Stimulated activated CD4-positive, alpha-beta T cell treated with anti-CD3 and anti-CD28 coated beads, Interleukin-15, amount 100 ng/mL, for 24 hours (primary cell): Measurements from ENCODE around the gene ZNF778.
"Not testable (repeated sequence)": the region's sequence is repeated elsewhere in the genome, so short reads cannot be mapped to it uniquely, and the experiment has no call there.

ENCODE experiments used
- DNase-seq: peaks from one replicate; pipeline ENCODE4 v3.0.0-alpha.2; 2020

ZNF778 gene

GRCh38 chr16:89183463-89183862 lies 34.0 kb upstream of the ZNF778 start:
- no peak for DNase-seq

- DNase-seq: no peak
Measured at GRCh38 chr16:89183975-89184676, 33.4 kb upstream of the ZNF778 start.

DNA sequence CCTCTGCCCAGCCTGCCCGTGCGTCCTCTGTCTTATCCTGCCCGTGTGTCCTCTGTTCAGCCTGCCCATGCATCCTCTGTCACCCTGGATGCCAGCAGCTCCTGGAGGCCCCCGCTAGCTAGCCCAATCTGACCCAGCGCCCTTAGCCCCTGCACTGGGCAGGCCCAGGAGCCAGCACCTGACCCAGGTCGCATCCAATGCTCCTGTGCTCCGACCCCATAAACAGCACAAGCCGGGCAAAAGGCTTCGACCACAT lies 32.9 kb upstream of the ZNF778 start:
- DNase-seq: no peak

DNA sequence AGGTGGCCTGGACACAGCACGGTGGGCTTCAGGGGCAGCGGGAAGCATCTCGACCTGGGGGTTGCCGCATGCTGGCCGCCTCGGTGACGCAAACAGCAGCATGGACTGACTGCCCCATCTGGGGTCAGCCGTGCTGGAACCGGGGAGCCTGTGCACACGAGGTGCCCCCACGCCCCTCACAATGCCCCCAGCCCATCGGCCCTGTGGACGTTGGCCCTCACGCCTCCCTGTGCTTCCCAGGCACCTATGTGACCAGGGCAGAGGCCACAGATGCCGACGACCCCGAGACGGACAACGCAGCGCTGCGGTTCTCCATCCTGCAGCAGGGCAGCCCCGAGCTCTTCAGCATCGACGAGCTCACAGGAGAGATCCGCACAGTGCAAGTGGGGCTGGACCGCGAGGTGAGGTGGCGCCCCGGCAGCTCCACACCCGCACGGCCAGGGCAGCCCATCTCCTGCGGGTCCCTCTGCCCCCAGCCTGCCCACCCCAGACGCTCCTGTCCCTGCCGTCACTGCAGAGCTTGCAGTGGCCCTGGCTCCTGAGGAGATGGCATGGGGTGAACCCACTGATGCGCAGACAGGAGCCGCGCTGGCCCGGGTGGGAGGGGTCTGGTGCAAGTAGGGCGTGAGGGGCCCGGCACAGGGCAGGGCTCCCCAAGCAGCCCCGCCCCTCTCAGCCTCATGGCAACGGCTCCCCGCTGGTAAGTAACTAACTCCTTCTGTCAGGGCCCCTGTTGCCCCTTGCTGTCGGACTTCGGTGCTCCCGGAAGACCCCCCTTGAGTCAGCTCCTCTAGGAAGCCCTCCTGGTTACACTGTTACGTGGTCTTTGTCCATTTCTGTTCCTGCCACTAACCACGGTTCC lies 32.3 kb upstream of the ZNF778 start:
- DNase-seq: no peak

DNA sequence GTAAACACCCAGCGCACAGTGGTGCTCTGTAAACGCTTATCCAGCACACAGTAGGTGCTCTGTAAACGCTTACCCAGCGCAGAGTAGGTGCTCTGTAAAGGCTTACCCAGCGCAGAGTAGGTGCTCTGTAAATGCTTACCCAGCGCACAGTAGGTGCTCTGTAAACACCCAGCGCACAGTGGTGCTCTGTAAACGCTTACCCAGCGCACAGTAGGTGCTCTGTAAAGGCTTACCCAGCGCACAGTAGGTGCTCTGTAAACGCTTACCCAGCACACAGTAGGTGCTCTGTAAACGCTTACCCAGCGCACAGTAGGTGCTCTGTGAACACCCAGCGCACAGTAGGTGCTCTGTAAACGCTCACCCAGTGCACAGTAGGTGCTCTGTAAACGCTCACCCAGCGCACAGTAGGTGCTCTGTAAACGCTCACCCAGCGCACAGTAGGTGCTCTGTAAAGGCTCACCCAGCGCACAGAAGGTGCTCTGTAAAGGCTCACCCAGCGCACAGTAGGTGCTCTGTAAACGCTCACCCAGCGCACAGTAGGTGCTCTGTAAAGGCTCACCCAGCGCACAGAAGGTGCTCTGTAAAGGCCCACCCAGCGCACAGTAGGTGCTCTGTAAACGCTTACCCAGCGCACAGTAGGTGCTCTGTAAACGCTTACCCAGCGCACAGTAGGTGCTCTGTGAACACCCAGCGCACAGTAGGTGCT lies 31.5 kb upstream of the ZNF778 start:
- DNase-seq: not testable (repeated sequence)

DNA sequence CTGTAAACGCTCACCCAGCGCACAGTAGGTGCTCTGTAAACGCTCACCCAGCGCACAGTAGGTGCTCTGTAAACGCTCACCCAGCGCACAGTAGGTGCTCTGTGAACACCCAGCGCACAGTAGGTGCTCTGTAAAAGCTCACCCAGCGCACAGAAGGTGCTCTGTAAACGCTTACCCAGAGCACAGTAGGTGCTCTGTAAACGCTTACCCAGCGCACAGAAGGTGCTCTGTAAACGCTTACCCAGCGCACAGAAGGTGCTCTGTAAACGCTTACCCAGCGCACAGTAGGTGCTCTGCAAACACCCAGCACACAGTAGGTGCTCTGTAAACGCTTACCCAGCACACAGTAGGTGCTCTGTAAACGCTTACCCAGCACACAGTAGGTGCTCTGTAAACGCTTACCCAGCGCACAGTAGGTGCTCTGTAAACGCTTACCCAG lies 30.9 kb upstream of the ZNF778 start:
- DNase-seq: not testable (repeated sequence)

DNA sequence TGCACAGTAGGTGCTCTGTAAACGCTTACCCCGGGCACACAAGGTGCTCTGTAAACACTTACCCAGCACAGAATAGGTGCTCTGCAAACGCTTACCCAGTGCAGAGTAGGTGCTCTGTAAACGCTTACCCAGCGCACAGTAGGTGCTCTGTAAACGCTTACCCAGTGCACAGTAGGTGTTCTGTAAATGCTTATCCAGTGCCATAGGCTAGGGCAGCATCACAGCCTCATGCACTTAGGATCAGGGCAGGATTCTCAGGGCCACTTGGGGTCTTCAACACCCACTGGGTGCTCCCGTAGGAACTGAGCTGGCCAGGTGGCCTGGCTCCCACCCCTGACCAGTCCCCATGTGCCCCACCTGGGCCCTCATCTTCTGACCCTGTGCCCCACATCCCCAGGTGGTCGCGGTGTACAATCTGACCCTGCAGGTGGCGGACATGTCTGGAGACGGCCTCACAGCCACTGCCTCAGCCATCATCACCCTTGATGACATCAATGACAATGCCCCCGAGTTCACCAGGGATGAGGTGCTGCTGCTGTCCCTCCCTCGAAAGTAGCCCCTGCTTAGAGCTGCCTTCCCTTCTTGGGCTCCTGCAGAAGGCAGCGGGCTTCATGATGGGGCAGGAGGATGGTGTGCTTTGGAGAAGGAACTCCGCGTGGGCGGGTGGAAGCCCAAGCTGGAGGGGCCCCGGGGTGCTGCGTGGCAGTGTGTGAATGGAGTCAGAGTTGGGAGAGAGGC lies 30.3 kb upstream of the ZNF778 start:
- DNase-seq: peak; percentile 49

DNA sequence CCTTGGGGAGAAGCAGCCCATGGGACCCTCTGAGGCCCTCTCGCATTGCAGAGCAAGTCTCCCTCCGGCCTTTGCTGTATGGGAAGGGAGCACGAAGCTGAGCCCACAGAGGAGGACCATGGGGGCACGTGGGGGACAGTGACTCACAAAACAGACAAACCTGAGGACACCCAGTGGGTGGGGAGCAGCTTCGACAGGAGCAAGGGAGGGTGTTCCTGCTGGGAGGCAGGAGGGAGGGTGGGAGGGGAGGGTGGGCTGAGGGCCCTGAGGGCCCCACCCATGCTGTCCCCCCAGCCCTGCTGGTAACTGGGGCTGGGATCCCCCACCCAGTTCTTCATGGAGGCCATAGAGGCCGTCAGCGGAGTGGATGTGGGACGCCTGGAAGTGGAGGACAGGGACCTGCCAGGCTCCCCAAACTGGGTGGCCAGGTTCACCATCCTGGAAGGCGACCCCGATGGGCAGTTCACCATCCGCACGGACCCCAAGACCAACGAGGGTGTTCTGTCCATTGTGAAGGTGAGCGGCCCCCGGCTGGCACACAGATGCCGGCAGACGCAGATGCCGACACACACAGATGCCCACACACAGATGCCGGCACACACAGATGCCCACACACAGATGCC lies 29.6 kb upstream of the ZNF778 start:
- no peak for DNase-seq

DNA sequence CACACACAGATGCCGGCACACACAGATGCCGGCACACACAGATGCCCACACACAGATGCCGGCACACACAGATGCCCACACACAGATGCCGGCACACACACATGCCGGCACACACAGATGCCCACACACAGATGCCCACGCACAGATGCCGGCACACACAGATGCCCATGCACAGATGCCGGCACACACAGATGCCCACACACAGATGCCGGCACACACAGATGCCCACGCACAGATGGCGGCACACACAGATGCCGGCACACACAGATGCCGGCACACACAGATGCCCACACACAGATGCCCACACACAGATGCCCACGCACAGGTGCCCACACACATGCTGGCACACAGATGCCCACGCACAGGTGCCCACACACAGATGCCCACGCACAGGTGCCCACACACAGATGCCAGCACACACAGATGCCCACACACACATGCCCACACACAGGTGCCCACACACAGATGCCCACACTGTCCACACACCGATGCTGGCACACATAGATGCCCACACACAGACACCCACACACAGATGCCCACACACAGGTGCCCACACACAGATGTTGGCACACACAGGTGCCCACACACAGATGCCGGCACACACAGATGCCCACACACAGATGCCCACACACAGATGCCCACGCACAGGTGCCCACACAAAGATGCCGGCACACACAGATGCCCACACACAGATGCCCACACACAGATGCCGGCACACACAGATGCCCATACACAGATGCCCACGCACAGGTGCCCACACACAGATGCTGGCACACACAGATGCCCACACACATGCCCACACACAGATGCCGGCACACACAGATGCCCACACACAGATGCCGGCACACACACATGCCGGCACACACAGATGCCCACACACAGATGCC lies 28.8 kb upstream of the ZNF778 start:
- not testable (repeated sequence) for DNase-seq

DNA sequence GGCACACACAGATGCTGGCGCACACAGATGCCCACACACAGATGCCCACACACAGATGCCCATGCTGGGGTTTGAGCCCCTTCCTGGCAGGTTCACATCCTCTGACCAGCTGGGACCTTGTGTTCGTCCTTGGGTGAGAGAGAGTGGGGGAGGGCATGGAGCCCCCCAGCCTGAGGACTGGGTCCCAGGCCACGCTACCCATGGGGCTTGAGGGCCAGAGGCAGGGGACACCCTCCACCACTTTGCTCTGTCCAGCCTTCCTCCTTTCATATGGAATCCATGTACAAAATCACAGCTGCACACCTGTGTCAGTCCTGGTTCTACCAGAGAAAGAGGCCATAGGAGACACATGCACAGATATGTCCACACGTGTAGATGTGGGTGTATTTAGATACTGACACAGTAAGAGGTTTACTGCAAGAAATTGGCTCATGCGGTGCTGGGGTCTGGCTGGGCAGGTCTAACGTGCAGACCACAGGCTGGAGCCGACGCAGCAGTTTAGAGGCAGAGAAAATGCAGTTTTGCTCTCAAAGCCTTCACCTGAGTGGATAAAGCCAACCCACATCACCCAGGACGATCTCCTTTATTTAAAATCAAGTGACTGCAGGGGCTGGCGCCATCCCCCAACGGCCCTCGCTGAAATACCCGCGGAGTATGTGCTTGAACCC lies 28.0 kb upstream of the ZNF778 start:
- DNase-seq: no peak

DNA sequence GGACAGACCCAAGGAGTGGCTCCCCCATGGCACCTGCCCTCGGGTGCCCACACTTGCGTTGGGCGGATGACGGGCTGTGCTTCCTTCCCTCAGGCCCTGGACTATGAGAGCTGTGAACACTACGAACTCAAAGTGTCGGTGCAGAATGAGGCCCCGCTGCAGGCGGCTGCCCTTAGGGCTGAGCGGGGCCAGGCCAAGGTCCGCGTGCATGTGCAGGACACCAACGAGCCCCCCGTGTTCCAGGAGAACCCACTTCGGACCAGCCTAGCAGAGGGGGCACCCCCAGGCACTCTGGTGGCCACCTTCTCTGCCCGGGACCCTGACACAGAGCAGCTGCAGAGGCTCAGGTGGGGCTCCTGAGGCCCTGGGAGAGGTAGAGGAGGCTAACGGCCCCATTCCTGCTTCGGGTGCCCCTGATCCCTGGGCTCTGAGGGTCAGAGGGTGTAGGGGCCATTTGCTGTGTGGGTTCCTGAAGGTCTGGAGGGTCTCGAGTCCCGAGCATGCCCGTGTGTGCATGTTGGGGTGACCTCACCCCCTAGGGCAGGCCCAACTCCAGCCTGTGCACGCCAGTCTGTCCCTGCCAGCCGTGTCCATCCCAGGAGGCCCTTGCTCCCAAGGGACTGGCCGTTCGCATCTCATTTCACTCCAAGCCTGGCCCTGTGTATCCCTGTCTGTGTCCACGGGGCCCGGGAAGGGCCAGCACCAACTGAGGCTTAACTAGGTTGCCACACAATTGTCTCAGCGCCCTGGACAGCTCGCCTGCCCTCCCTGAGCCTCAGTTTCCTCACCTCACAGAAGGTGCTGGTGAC lies 27.1 kb upstream of the ZNF778 start:
- no peak for DNase-seq

DNA sequence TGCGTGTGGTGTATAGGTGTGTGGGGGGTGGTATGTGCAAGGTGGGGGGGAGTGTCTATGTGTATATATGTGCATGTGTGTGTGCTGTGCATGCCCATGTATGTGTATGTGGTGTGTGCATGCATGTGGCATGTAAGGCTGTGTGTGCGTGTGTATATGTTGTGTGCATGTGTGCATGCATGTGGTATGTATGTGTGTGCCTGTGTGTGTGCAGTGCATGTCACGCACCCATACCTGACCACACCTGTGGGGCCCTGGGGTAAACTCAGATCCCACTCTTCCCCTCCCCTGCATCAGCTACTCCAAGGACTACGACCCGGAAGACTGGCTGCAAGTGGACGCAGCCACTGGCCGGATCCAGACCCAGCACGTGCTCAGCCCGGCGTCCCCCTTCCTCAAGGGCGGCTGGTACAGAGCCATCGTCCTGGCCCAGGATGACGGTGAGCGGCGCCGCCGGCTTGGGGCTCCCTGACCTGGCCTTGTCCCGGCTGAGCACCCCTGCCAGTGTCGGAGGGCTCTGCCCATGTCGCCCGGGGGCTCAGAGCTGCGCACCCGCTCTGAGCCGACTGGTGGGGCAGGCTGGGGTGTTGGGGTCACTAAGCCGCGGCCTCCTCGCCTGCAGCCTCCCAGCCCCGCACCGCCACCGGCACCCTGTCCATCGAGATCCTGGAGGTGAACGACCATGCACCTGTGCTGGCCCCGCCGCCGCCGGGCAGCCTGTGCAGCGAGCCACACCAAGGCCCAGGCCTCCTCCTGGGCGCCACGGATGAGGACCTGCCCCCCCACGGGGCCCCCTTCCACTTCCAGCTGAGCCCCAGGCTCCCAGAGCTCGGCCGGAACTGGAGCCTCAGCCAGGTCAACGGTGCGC lies 26.2 kb upstream of the ZNF778 start:
- DNase-seq: no peak

GRCh38 chr16:89191901-89192185 lies 25.7 kb upstream of the ZNF778 start:
- no peak for DNase-seq

GRCh38 chr16:89192186-89192955 lies 25.1 kb upstream of the ZNF778 start:
- DNase-seq: peak; percentile 77

DNA sequence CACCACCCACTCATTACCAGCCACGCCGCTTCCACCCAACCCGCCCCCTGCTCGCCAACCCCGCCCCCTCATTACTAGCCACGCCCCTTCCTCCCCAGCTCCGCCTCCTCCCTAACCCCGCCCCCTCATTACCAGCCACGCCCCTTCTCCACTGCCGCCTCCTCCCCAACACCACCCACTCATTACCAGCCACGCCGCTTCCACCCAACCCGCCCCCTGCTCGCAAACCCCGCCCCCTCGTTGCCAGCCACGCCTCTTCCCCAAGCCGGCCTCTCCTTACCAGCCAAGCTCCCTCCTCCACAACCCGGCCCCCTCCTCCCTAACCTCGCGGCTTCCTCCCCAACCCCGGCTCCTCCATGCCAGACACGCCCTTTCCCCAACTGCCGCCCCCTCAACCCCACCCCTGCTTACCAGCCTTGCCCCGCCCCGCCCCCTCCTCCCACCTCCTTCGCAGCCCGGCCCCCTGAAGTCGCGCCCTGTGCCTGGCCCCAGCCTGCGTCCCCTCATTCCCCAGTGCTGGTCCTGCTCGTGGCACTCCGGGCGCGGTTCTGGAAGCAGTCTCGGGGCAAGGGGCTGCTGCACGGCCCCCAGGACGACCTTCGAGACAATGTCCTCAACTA lies 24.4 kb upstream of the ZNF778 start:
- peak; percentile 71 for DNase-seq

- no peak for DNase-seq
Measured at GRCh38 chr16:89193576-89194293, 23.8 kb upstream of the ZNF778 start.
